Panc1 (cell line): ENCODE measurements around the gene MPHOSPH6.

Experiments used
- POLR2AphosphoS5 ChIP-seq: IDR thresholded peaks from 2 replicates; pipeline ENCODE4 v1.6.1; 2012; ENCODE audit warnings: mild to moderate bottlenecking, low read depth, low read length, moderate library complexity
- TF ChIP-seq, protein P1 (sequence below): fragments of 450-650 bp; IDR thresholded peaks from 2 replicates; pipeline ENCODE4 v1.5.1; 2017; ENCODE audit warnings: mild to moderate bottlenecking

DNA sequence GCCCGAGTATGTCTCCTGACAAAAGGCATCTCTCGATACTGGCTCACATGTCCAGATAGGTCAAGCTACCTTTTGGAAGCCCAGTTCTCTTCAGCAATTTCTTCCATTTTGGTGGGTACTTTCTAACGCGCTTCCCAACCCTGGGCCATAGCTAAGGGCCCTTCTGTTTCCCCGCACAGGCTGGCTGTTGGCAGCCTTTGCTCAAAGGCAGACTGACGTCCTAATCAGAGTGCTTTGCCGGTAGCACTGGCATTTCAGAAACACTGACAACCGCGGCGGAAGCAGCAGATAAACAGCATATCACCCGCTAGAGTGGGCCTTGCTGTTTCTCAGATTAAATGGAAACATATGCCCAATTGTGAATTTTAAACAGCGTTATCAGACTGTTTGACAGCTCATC, 49.3 kb upstream of the MPHOSPH6 start:
- TF ChIP-seq, protein P1, sequence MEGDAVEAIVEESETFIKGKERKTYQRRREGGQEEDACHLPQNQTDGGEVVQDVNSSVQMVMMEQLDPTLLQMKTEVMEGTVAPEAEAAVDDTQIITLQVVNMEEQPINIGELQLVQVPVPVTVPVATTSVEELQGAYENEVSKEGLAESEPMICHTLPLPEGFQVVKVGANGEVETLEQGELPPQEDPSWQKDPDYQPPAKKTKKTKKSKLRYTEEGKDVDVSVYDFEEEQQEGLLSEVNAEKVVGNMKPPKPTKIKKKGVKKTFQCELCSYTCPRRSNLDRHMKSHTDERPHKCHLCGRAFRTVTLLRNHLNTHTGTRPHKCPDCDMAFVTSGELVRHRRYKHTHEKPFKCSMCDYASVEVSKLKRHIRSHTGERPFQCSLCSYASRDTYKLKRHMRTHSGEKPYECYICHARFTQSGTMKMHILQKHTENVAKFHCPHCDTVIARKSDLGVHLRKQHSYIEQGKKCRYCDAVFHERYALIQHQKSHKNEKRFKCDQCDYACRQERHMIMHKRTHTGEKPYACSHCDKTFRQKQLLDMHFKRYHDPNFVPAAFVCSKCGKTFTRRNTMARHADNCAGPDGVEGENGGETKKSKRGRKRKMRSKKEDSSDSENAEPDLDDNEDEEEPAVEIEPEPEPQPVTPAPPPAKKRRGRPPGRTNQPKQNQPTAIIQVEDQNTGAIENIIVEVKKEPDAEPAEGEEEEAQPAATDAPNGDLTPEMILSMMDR, result no peak
- TF ChIP-seq POLR2AphosphoS5, result no peak
